Mammary microvascular endothelial cell (primary cell): ENCODE measurements around the gene TMED6. TPM values are rescaled to one million over a fixed set of nuclear protein-coding genes. Genes with fewer than 3 reads are reported as not detected.

ENCODE experiments used
- total RNA-seq: library from RNA; depleted of rRNA; stranded (reverse); fragments of >200 nt; gene quantifications from 2 replicates; pipeline ENCODE4 v1.2.3, GENCODE V29; 2015

Gene TMED6
- total RNA-seq: not detected in 2 replicates

GRCh38 chr16:69351309-69352027 lies at the start of gene TMED6:
Gene TMED6 (minus strand): TSS chr16:69351786. CDS start chr16:69351753, 33 bp downstream.

GRCh38 chr16:69339289-69340094 lies 12.1 kb downstream of the TMED6 start, which contains the start of the genes COG8 and NIP7:
Gene COG8 (minus strand): TSS chr16:69339564. CDS start chr16:69339552, 12 bp downstream.
Gene NIP7 (plus strand): TSS chr16:69339772. CDS start chr16:69339830, 58 bp downstream.

GRCh38 chr16:69330286-69331109 lies 21.1 kb downstream of the TMED6 start, which contains the start of gene PDF:
Gene PDF (minus strand): TSS chr16:69330588. CDS start chr16:69330570, 18 bp downstream.

GRCh38 chr16:69310653-69311532 lies 40.7 kb downstream of the TMED6 start, which contains the start of gene VPS4A:
Gene VPS4A (plus strand): TSS chr16:69311350. CDS start chr16:69311512, 162 bp downstream.

Other genes starting within 250 kb of the TMED6 start
- gene HAS3, start 246.1 kb downstream of the TMED6 start, total RNA-seq: 0.15 and 1.1 TPM in 2 replicates
- gene CHTF8, start 219.2 kb downstream of the TMED6 start, total RNA-seq: 58.7 and 60.9 TPM in 2 replicates
- 20.5 and 23.1 TPM in 2 replicates for gene UTP4, start 219.1 kb downstream of the TMED6 start, total RNA-seq
- 32.6 and 75.7 TPM in 2 replicates for gene SNTB2, start 164.6 kb downstream of the TMED6 start, total RNA-seq
- gene VPS4A, start 40.4 kb downstream of the TMED6 start, total RNA-seq: 38.4 and 41.5 TPM in 2 replicates
- 22.1 and 22.5 TPM in 2 replicates for gene PDF, start 21.2 kb downstream of the TMED6 start, total RNA-seq
- 30.9 and 34.4 TPM in 2 replicates for gene COG8, start 12.2 kb downstream of the TMED6 start, total RNA-seq
- 34.6 and 36.5 TPM in 2 replicates for gene NIP7, start 12.0 kb downstream of the TMED6 start, total RNA-seq
- gene TERF2, start 34.2 kb upstream of the TMED6 start, total RNA-seq: 7.0 and 16.4 TPM in 2 replicates
- gene CYB5B, start 72.8 kb upstream of the TMED6 start, total RNA-seq: 66.2 and 68.4 TPM in 2 replicates
- gene NFAT5, start 214.2 kb upstream of the TMED6 start, total RNA-seq: 8.9 and 10.5 TPM in 2 replicates